G401.6 (cell line): ENCODE measurements around the gene CTAGE1.
"Not testable (repeated sequence)": the region's sequence is repeated elsewhere in the genome, so short reads cannot be mapped to it uniquely, and the experiment has no call there.

Experiments
- FAIRE-seq: peaks from 2 replicates; lab custom pipeline; 2012; peaks lifted over from hg19 to GRCh38; lab: Jason Lieb, UNC

Gene CTAGE1, protein sequence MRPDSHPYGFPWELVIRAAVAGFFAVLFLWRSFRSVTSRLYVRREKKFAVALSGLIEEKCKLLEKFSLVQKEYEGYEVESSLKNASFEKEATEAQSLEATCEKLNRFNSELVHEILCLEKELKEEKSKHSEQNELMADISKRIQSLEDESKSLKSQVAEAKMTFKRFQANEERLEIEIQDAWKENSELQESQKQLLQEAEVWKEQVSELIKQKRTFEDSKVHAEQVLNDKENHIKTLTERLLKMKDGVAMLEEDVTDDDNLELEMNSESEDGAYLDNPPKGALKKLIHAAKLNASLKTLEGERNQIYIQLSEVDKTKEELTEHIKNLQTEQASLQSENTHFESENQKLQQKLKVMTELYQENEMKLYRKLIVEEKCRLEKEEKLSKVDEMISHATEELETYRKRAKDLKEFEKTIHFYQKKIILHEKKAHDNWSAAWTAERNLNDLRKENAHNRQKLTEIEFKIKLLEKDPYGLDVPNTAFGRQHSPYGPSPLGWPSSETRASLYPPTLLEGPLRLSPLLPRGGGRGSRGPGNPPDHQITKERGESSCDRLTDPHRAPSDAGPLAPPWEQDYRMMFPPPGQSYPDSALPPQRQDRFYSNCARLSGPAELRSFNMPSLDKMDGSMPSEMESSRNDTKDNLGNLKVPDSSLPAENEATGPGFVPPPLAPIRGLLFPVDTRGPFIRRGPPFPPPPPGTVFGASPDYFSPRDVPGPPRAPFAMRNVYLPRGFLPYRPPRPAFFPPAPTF

DNA sequence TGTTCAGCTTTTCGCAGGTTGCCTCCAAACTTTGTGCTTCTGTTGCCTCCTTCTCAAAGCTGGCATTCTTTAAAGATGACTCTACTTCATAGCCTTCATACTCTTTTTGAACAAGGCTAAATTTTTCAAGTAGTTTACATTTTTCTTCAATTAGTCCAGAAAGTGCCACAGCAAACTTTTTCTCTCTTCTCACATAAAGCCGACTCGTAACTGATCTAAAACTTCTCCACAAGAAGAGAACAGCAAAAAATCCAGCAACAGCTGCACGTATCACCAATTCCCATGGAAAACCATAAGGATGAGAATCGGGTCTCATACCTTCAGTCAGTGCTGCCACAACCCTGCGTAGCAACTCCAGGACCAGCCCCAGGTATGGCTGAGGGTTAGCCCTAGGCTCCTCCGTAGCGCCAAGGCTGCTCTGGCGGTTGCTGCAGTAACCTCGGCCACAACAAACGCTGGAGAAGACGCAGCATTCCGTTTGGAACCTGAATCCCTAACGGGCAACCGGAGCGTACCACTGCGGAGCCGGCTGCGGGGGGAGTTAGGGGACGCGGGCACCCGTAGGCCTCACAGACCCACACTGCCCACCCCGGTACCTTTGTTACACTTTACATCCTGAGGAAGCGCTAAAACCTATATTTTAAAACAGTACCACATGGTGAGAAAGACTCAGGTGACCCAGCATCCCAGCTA, at the start of gene CTAGE1:
Gene CTAGE1, minus strand, starts transcription at position 420 of the 693 bp plus-strand sequence. Its CDS starts 104 bp downstream, at position 316.
- no peak for FAIRE-seq

DNA sequence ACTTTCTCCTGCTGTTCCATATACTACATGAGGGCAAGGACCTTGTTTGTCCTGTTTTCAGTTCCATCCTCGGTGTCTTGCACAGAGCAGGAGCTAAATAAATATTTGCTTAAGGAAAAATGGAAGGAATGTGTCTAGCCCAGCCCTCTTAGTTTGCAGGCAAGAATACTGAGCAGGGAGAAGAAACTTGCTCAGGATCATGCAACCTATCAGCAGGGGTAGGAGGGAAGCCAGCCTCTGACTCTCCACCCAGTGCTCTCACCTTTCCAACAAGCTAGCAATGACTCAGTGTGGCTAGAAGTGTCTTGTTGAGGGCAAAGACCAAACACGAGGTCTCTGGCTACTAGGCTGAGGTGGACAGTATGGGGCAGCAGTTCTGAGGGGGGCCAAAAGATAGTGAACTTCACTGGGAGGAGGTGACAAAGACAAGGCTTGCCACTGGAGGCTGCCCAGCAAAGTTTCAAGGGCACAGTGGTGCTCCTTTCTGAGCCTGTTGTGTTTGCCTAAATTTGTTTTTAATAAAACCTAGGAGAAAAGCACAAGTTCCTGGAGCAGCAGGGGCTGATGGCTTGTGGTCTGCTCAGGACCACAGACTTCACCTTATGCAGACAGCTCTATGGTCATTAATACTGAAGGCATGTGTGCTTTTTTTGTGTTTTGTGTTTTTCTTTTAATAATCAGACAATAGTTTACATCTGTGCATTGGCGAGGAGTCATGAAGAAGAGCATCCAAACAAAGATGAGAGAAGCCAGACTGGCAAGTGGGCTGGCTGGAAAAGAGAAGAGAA, 49.1 kb upstream of the CTAGE1 start:
- no peak for FAIRE-seq

DNA sequence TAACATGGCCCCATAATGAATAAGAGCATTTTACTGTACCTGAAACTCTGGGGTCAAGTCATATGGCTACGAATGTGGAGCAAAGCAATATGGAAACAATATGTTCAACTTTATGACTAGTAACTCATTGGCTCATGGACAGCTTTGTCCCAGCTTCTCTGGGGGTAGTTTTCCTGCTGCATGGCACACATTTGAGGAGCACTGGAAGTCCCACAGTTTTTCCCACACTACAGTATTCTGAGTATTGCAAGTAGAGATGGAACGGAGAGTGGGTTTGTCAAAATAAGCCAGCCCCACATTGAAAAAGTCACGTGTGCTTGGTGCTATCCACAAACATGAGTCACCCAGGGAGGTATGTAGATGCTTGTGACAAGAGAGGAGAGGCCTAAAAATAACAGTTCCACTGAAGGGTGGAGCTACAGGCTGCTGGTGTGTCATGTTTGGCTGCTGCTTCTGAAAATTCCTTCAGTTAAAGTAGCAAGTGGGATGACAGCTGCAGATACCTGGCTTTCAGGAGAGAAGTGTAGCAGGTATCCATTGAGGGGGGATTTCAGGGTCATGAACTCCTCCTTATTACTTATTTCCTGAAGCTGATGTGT, 48.2 kb upstream of the CTAGE1 start:
- no peak for FAIRE-seq

DNA sequence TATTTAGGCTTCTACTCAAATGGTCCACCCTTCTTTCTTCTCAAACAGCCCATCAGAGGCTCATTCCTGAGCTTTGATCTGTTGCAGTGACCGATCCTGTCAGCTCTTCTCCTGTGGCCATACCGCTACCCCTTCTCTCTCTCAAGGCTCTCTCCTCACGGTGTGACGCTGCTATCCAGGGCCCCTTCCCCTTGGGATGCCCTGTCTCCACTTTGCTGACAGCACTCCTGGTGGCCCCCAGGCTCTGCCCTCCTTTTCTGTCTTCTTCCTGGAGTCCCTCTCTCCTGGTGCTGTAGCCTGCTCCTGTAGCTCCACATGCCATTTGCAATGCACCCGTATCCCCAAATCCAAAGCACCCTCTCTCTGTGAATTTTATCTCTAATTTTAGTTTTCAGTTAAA, 45.4 kb upstream of the CTAGE1 start:
- FAIRE-seq = no peak

DNA sequence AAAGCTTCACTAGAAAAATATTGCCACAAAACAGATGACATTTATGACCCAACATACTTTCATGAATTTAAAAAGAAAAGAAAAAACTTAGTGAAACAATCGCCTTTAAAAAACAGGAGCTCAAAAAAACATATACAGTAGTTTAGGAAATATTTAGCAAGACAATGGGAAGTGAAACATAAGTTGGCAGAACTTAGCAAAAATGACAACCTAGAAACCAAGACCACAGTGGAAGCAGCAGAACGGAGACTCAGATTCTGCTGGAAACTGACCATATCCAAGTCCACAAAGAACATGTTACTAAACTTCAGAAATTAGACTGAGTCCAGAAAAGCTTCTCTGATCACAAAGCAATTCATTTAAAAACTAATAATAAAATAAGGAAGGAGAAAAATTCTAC, 41.8 kb upstream of the CTAGE1 start:
- FAIRE-seq = no peak

DNA sequence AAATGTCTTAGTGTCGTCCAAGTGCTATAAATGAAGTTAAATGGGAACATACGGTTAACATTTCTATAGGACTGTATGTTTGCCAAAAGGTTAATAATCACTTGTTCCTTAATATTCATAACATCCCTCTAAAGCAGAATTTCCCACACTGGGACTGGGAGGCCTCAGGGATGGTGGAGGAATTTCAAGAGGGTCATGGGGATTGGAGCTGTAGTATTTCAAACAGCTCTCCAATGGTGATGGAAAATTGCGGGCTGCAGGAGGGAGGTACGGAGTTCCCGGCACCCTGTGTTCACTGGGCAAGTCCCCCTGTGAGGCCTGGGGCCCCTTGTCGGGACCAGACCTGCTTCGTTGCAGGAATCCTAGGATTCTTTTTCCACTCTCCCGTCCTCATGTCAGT, 39.8 kb upstream of the CTAGE1 start:
- no peak for FAIRE-seq

DNA sequence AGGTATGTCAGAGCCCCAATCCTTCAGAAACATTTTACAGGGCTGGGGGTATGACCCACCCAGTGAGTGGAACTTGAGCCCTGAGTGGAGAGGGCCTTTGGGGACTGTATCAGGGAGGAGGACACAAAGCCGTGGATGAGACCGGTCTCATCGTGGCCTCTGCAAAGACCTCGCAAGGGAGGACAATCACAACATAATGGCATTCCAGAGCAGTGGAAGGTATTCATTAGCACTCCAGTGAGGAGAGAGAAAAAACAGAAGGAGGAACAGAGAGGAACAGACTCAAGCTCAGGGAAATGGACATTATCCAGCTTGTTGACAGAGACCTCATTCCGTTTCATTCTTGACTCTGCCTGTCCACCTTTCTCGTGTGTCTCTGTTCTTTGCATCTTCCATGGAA, 38.8 kb upstream of the CTAGE1 start:
- FAIRE-seq = no peak

DNA sequence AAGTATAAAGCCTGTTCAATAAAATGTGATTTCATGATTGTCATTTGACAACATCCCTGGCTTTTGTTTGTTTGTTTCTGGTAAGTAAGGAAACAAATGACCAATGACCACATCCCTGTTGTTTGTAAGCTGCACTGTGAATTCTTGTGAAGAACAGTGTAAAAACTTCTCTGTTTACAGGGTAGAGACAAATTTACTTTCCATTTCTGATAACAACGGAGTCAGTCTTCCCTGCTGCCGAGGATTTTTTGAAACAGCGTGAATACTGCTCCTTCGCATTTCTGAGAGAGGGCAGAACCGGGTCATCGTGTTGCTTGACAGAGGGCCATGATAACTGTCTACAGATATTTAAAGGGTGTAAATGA, 38.4 kb upstream of the CTAGE1 start:
- FAIRE-seq = no peak

DNA sequence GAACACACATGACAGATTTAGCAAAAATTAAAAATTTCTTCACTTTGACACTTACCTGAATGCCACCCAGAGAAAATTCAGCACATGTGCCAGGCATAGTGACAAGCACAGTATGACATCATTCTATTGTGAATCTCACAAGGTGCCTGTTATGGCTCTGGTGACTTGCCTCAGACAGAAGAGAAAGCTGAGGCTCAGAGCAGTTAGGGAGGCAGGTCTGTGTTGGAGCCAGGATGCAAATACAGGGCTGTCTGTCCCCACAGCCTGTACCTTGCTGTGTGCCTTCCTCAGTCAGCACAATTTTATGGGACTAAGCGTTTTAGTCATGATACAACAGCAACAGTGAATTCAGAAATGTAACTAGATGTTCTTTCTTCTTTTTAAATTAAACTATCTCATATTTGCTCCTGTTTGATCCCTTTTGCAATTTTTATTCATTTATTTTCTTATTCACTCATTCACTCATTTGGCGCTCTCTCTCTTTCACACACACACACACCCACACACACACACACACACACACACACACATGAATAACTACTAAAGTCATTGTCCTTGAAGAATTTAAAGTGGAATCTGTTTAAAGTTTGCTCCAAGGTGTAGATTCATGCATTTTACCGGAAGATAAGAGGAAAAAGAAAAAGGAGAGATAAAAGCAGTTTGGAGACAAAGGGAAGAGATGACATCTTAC, 37.9 kb upstream of the CTAGE1 start:
- FAIRE-seq = no peak

DNA sequence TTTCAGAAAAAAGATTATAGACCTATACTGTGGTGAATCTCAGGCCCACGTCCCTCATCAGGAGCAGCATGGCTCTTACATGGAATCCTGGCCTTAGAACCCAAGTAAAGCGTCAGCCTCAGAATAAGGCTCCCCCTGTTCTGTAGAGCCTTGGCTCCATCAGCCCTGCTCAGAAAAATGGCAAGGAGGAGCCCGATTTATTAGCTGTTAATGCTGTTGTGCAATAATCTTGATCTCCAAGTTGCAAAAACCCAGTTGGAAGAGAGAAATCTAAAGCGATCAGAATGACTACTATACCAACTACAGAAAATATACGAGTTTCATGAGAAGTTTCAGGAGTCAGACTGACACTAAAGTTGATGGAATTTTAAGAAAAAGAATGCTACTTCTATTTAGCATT, 35.6 kb upstream of the CTAGE1 start:
- no peak for FAIRE-seq

DNA sequence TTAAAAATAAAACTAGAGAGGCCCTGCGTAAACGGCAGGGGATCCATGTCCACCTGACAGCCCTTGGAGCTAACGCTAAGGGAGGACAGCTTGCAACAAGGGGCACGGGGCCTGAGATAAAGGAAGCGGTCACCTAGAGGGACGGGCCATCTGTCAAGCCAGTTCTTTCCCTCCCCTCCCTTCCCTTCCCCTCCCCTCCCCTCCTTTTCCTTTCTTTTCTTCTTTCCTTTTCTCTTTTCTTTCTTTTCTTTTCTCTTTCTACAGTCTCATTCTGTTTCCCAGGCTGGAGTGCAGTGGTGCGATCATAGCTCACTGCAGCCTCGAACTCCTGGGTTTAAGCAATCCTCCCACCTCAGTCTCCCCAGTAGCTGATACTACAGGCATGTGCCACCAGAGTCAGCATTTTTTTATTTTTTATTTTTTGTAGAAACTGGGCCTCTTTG, 34.5 kb upstream of the CTAGE1 start:
- no peak for FAIRE-seq

DNA sequence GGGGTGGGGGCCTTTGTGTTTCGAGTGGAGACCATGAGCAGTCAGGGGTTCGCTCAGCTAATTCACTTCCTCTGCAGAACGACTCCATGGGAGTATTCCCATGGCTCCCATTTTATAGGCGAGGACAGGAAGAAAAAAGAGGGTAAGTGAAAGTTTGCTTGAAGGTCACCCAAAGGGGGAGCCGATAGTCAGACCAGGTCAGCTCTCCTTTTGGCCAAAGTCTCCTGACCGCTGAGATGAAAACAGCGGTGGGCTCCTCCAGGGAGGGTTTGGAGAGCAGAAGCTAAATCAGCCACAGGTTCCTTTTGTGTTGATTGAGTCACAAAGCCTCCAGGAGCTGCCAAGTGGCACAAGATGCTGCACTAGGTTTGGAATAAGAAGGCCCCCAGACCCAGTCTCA, 34.1 kb upstream of the CTAGE1 start:
- FAIRE-seq = no peak

DNA sequence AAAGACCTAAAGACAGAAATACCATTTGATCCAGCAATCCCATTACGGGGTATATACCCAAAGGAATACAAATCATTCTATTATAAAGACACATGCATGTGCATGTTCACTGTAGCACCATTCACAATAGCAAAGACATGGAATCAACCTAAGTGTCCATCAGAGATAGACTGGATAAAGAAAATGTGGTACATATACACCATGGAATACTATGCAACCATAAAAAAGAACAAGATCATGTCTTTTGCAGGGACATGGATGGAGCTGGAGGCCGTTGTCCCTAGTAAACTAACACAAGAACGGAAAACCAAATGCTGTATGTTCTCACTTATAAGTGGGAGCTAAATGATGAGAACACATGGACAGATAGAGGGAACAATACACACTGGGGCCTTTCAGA, 33.1 kb upstream of the CTAGE1 start:
- not testable (repeated sequence) for FAIRE-seq

DNA sequence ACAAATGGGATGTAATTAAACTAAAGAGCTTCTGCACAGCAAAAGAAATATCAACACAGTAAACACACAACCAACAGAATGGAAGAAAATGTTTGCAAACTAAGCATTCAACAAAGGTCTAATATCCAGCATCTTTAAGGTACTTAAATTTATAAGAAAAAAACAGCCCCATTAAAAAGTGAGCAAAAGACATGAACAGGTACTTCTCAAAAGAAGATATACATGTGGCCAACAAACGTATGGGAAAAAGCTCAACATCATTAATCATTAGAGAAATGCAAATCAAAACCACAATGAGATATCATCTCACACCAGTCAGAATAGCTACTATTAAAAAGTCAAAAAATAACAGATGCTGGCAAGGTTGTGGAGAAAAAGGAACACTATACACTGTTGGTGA, 32.6 kb upstream of the CTAGE1 start:
- FAIRE-seq = not testable (repeated sequence)

DNA sequence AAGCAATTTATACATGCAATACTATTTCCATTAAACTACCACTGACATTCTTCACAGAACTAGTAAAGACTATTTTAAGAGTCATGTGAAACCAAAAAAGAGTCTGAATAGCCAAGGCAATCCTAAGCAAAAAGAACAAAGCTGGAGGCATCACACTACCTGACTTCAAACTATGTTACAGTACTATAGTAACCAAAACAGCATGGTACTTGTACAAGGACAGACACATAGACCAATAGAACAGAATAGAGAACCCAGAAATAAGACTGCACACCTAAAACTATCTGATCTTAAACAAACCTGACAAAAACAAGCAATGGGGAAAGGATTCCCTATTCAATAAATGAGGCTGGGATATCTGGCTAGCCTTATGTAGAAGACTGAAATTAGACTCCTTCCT, 32.0 kb upstream of the CTAGE1 start:
- FAIRE-seq = not testable (repeated sequence)

DNA sequence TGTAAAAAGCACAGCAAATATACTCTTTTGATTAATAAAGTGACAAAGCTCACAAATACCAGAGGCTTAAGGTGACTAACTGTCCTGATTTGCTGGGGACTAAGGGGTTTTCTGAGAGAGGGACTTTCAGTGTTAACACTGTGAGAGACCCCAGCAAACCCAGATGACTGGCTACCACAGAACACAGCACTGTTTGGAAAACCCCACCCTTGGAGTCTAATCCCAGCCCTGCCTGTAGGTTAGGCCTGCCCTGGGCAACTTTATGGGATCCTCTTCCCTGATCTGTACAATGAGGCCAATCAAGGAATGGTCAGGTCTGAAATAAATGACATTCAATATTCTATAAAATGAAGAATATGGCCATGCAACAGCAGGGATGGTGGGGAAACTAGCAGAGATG, 30.5 kb upstream of the CTAGE1 start:
- FAIRE-seq = no peak

DNA sequence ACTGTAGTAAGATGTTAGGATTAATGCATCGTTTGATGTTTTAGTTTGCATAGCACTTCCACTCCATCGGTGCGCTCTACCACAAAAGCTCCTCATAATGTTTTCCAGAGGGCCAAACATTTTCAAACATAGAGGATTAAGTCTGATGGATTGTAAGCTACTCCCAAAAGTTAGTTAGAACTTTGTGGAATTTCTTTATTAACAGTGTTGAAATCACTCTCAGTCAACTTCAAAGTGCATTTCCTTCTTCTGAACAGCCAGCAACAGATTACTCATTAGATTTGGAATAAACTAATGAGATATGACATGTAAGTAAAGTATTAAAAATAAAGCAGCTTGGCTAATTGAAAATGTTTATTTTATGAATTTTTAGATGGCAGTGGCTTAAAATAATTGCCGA, 30.1 kb upstream of the CTAGE1 start:
- FAIRE-seq = no peak

DNA sequence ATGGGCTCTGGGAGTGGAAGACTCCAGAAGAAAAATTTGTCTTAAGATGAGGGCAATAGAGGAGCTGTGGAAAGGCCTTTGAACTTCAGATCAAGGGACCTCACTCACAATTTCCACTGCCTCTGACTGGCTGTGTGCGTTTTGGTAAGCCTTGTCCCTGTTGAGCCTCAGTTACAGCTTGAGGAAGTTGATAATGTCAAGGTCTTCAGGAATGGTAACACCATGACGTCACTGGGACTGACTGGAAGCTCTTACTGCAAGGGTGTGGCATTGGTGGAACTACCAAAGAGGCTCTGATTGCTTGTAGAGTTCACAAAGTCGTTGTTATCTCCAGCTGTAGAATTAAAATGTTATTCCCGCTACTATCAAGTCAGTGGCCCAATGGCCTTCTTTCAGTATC, 29.2 kb upstream of the CTAGE1 start:
- no peak for FAIRE-seq

DNA sequence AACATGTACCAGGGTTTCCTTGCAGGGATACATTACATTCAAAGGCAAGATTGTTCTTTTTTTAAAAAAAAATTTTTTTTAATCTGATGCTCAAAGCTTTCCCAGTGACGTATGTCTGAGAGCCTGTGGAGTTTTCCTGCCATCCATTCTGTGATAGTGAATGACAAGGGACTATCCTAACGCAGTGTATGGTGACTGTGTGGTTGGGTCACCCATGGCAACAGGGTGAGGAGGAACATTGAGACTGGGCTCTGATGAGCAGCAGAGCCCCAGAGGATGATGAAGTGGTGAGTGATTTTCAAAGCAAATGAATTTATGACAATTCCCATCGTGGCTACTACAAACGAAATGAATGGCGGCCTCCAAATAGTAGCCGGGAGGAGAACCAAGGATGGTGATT, 28.6 kb upstream of the CTAGE1 start:
- no peak for FAIRE-seq

DNA sequence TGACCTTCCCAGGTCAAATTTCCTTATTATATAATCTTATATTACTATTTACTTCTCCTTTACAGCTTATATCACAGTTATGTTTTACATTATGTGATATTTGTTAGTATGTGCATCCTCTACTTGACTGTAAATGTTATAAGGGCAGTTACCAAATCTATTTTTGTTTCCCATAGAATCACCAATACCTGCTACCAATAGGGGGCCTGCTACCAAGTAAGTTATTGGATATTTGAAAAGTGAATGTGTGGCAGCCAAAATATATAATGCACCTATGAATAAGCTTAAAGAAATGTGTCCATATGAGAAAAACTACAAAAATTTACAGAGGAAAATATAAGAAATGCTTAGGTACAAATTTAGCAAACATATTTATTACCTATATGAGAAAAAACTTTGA, 23.9 kb upstream of the CTAGE1 start:
- FAIRE-seq = no peak

DNA sequence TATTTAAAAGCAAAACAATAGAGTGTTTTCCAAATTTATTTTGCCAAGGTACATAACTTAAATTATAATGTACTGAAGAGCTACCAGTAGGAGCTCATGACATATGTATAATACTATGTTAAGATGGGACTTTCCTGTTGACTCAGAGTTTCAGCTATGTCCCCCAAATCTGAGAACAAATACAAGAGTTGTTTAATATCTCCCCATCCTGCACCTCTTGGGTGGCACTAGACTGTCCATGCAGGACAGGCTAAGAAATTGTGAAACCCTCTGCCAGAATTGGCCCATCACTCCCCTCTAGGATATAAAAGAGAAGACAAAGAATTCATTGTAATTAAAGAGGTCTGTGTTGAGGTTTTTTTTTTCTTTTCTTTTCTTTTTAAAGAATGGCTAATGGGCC, 21.7 kb upstream of the CTAGE1 start:
- no peak for FAIRE-seq
